BLaER1 (cell line): ENCODE results near the gene MYO9B.
"Not testable (repeated sequence)": the region's sequence is repeated elsewhere in the genome, so short reads cannot be mapped to it uniquely, and the experiment has no call there.

Experiments
- H3K27ac ChIP-seq: shearing (Covaris generic); formaldehyde crosslinking; 2 replicates; pipeline ENCODE4 v1.8.1; 2022
- H3K27me3 ChIP-seq: shearing (Covaris generic); formaldehyde crosslinking; 2 replicates; pipeline ENCODE4 v1.8.1; 2022
- H3K36me3 ChIP-seq: shearing (Covaris generic); formaldehyde crosslinking; 2 replicates; pipeline ENCODE4 v1.8.1; 2022
- H3K4me1 ChIP-seq: shearing (Covaris generic); formaldehyde crosslinking; 2 replicates; pipeline ENCODE4 v1.8.1; 2022
- H3K4me2 ChIP-seq: shearing (Covaris generic); formaldehyde crosslinking; 2 replicates; pipeline ENCODE4 v1.8.1; 2022
- H3K4me3 ChIP-seq: shearing (Covaris generic); formaldehyde crosslinking; 2 replicates; pipeline ENCODE4 v1.8.1; 2022
- H3K9ac ChIP-seq: shearing (Covaris generic); formaldehyde crosslinking; 2 replicates; pipeline ENCODE4 v1.8.1; 2022
- H3K9me3 ChIP-seq: shearing (Covaris generic); formaldehyde crosslinking; 2 replicates; pipeline ENCODE4 v1.8.1; 2022
- H4K20me1 ChIP-seq: shearing (Covaris generic); formaldehyde crosslinking; 2 replicates; pipeline ENCODE4 v1.8.1; 2022
- Cebpa-rat ChIP-seq: shearing (Covaris generic); IDR thresholded peaks from 2 replicates; pipeline ENCODE4 v1.8.1; 2022

Gene MYO9B

DNA sequence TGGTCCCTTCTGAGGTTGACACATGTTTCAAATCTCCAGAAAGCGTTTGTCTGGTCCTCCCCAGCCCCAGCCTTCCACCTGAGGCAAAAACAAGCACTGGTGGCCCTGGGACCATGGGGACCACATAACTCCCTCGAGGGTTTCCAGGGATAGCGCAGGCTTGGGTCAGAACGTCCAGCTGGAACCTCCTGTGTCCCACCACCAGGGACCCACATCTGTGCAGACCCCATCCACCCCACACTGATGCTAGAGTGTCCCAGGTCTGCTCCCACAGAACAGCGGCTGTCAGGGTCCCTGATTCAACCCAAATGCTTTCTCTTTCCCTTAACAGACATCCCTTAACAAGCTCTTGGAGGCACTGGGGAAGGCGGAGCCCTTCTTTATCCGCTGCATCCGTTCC is 110.0 kb downstream of the MYO9B start:
- H3K36me3 ChIP-seq = peaks cover 71% of the 10 kb centered on the region
- H3K4me3 ChIP-seq = no peak overlapping the region
- H3K27me3 ChIP-seq = no peaks in the 10 kb centered on the region
- H3K9ac ChIP-seq = 0 out of 2 replicates have a peak overlapping the region, but pooled peaks have one; percentile 9
- peaks cover 49% of the 10 kb centered on the region for H3K4me1 ChIP-seq
- peak overlapping the region; percentile 98; the same call in 1 of the 2 replicates for H3K4me2 ChIP-seq
- H3K27ac ChIP-seq = peak overlapping the region; percentile 42; the same call in 1 of the 2 replicates
- no peak for TF ChIP-seq Cebpa-rat
- no peaks in the 10 kb centered on the region for H4K20me1 ChIP-seq
- no peaks in the 10 kb centered on the region for H3K9me3 ChIP-seq

DNA sequence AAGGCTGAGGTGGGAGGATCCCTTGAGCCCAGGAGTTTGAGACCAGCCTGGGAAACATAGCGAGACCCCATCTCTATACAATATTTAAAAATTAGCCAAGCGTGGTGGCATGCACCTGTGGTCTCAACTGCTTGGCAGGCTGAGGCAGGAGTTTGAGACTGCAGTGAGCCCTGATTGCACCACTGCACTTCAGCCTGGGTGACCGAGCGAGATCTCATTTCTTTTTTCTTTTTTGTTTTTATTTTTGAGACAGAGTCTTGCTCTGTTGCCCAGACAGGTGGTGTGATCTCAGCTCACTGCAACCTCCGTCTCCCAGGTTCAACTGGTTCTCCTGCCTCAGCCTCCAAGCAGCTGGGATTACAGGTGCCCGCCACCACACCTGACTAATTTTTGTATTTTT is 116.2 kb downstream of the MYO9B start:
- not testable (repeated sequence) for H3K9me3 ChIP-seq, H3K4me3 ChIP-seq, H3K27me3 ChIP-seq, H4K20me1 ChIP-seq
- Histone ChIP-seq H3K27ac (0 out of 2 replicates have a peak overlapping the region, but pooled peaks have one; percentile 26), H3K36me3 (peaks cover 98% of the 10 kb centered on the region), H3K4me1 (peaks cover 15% of the 10 kb centered on the region), H3K9ac (0 out of 2 replicates have a peak overlapping the region, but pooled peaks have one; percentile 6), H3K4me2 (peak overlapping the region; percentile 27; the same call in 1 of the 2 replicates)

DNA sequence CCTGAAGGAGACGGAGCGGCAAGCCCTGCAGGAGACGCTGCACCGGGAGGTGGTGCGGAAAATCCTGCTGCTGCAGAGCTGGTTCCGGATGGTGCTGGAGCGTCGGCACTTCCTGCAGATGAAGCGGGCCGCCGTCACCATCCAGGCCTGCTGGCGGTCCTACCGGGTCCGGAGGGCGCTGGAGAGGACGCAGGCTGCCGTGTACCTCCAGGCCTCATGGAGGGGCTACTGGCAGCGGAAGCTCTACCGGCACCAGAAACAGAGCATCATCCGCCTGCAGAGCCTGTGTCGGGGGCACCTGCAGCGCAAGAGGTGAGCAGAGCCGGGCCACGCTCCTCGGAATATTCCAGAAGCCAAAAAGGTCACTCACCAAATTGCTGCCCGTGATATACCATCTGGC is 117.2 kb downstream of the MYO9B start:
- H3K9me3 ChIP-seq = no peaks in the 10 kb centered on the region
- H3K9ac ChIP-seq = no peak overlapping the region
- H3K4me2 ChIP-seq = no peak overlapping the region
- H3K4me1 ChIP-seq = peaks cover 20% of the 10 kb centered on the region
- no peak for TF ChIP-seq Cebpa-rat
- no peak overlapping the region for H3K4me3 ChIP-seq
- H3K27me3 ChIP-seq = no peaks in the 10 kb centered on the region
- H3K36me3 ChIP-seq = peaks cover 97% of the 10 kb centered on the region
- H4K20me1 ChIP-seq = no peaks in the 10 kb centered on the region
- H3K27ac ChIP-seq = no peak overlapping the region

DNA sequence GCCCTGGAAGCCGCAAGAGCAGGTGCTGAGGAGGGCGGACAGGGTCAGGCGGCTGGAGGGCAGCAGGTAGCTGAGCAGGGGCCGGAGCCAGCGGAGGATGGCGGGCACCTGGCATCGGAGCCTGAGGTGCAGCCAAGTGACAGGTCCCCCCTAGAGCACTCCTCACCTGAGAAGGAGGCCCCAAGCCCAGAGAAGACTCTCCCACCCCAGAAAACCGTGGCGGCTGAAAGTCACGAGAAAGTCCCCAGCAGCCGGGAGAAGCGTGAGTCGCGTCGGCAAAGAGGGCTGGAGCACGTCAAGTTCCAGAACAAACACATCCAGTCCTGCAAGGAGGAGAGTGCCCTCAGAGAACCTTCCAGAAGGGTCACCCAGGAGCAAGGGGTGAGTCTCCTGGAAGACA is 119.0 kb downstream of the MYO9B start:
- Histone ChIP-seq H4K20me1 (no peaks in the 10 kb centered on the region), H3K27ac (no peak overlapping the region), H3K4me1 (peaks cover 31% of the 10 kb centered on the region), H3K4me2 (no peak overlapping the region), H3K9ac (no peak overlapping the region), H3K36me3 (peaks cover 97% of the 10 kb centered on the region), H3K4me3 (no peak overlapping the region), H3K27me3 (no peaks in the 10 kb centered on the region), H3K9me3 (no peaks in the 10 kb centered on the region)
- no peak for TF ChIP-seq Cebpa-rat

DNA sequence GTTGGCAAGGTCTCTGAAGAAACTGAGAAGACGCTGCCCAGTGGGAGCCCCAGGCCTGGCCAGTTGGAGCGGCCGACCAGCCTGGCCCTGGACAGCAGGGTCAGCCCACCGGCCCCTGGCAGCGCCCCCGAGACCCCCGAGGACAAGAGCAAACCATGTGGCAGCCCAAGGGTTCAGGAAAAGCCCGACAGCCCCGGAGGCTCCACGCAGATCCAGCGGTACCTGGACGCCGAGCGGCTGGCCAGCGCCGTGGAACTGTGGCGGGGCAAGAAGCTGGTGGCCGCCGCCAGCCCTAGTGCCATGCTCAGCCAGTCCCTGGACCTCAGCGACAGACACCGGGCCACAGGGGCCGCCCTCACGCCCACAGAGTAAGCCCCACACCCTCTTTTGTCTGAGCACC is 119.5 kb downstream of the MYO9B start:
- H3K27me3 ChIP-seq = no peaks in the 10 kb centered on the region
- no peak overlapping the region for H3K4me3 ChIP-seq
- no peak overlapping the region for H3K27ac ChIP-seq
- H3K9me3 ChIP-seq = no peaks in the 10 kb centered on the region
- H3K4me1 ChIP-seq = peaks cover 36% of the 10 kb centered on the region
- no peak overlapping the region for H3K4me2 ChIP-seq
- H3K36me3 ChIP-seq = peaks cover 97% of the 10 kb centered on the region
- H4K20me1 ChIP-seq = no peaks in the 10 kb centered on the region
- no peak for TF ChIP-seq Cebpa-rat
- no peak overlapping the region for H3K9ac ChIP-seq

DNA sequence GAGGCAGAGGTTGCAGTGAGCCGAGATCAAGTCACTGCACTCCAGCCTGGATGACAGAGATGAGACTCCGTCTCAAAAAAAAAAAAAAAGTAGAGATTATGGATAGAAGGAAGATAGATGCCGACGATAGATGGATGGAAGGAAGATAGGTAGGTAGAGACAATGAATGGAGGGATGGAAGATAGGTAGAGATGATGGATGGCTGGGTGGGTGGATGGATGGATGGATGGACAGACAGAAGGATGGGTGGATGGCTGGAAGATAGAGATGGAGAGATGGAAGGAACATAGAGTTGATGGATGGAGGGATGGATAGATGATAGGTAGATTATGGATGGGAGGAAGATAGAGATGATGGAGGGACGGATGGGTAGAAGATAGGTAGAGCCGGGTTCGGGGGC is 121.0 kb downstream of the MYO9B start:
- no peak overlapping the region for H3K4me2 ChIP-seq
- H3K4me1 ChIP-seq = peaks cover 30% of the 10 kb centered on the region
- peaks cover 97% of the 10 kb centered on the region for H3K36me3 ChIP-seq
- H3K9me3 ChIP-seq = no peaks in the 10 kb centered on the region
- H3K4me3 ChIP-seq = no peak overlapping the region
- no peak overlapping the region for H3K27ac ChIP-seq
- no peak overlapping the region for H3K9ac ChIP-seq
- no peaks in the 10 kb centered on the region for H3K27me3 ChIP-seq
- H4K20me1 ChIP-seq = no peaks in the 10 kb centered on the region
- no peak for TF ChIP-seq Cebpa-rat

DNA sequence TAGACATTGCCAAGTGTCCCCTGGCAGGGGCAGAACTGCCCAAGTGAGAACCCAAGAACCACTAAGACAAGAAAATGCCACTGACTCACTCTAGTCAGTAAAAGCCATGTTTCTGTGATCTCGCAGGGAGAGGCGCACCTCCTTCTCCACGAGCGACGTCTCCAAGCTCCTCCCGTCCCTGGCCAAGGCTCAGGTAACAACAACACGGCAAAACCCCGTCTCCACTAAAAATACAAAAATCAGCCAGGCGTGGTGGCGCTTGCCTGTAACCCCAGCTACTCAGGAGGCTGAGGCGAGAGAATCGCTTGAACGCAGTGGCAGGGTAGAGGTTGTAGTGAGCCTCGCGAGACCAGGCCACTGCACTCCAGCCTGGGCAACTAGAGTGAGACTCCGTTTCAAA is 122.1 kb downstream of the MYO9B start:
- Histone ChIP-seq H3K4me2 (peak overlapping the region; percentile 39), H3K9me3 (no peaks in the 10 kb centered on the region), H3K36me3 (peaks cover 97% of the 10 kb centered on the region), H3K27ac (no peak overlapping the region), H3K4me1 (peaks cover 25% of the 10 kb centered on the region), H3K9ac (no peak overlapping the region), H3K27me3 (no peaks in the 10 kb centered on the region), H3K4me3 (no peak overlapping the region), H4K20me1 (no peaks in the 10 kb centered on the region)
- no peak for TF ChIP-seq Cebpa-rat

DNA sequence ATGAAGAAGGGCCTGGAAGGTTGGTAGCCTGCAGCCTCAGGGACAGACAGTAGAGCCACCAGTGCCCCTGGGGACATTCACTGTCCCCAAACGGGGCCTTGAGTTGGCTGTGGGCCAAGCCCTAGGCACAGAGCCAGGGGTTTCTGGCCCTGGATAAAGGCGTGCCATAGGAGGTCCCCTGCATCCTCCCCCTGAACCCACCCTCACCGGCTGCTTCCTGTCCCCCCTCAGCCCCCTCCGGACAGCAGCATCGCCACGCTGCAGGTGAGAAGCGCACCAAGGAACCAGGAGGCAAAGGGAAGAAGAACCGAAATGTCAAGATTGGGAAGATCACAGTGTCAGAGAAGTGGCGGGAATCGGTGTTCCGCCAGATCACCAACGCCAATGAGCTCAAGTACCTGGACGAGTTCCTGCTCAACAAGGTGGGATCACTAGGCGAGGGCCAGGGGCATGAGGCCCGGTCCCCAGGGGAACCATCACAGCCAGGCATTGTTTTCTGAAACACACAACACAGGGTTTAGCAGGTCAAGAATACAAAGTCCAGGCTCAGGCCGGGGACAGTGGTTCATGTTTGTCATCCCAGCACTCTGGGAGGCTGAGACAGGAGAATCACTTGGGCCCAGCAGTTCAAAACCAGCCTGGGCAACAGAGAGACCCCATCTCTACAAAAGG is 125.0 kb downstream of the MYO9B start:
- no peak overlapping the region for H3K4me3 ChIP-seq
- H4K20me1 ChIP-seq = no peaks in the 10 kb centered on the region; the same call in 1 of the 2 replicates
- no peaks in the 10 kb centered on the region for H3K27me3 ChIP-seq
- H3K27ac ChIP-seq = no peak overlapping the region
- H3K36me3 ChIP-seq = peaks cover 97% of the 10 kb centered on the region
- H3K4me1 ChIP-seq = peaks cover 32% of the 10 kb centered on the region
- H3K9me3 ChIP-seq = no peaks in the 10 kb centered on the region
- TF ChIP-seq Cebpa-rat = no peak
- peak overlapping the region; percentile 25; the same call in 1 of the 2 replicates for H3K4me2 ChIP-seq
- H3K9ac ChIP-seq = no peak overlapping the region

DNA sequence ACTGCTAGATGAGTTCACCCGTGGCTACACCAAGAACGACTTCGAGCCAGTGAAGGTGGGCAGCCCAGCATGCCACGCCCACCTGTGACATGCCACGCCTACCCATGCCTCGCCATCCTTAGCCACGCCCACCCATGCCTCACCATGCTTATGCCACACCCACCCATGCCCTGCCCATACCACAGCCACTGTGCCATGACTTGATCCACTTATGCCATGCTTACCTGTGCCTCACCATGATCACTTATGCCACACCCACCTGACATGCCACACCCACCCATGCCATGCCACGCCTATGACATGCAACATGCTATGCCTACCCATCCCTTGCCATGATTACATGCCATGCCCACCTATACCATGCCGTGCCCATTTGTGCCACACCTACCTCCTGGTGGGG is 126.7 kb downstream of the MYO9B start:
- Histone ChIP-seq H3K4me3 (no peak overlapping the region), H3K9ac (no peak overlapping the region), H3K27ac (no peak overlapping the region), H3K9me3 (no peaks in the 10 kb centered on the region), H3K4me2 (no peak overlapping the region), H3K27me3 (no peaks in the 10 kb centered on the region), H3K36me3 (peaks cover 99% of the 10 kb centered on the region), H4K20me1 (peaks cover 6% of the 10 kb centered on the region; the same call in 1 of the 2 replicates), H3K4me1 (peaks cover 48% of the 10 kb centered on the region)
- TF ChIP-seq Cebpa-rat = no peak

DNA sequence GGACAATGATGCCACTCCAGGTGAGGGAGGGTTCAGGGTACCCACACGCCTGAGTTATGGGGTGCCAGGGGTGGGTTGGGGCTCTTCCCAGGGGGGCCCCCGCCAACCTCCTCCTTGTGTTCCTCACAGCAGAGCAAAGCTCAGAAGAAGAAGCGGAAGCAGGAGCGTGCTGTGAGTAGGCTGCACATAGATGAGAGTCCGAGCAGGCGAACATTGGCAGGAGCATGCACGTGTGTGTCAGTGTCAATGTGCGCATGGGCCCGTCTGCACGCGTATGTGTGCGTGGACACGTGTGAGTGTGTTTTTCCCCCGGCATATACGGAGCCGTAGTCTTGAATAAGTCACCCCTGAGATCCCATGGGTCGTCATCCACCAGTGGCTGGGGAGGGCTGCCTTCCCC is 127.1 kb downstream of the MYO9B start:
- Histone ChIP-seq H3K27me3 (no peaks in the 10 kb centered on the region), H4K20me1 (peaks cover 6% of the 10 kb centered on the region; the same call in 1 of the 2 replicates), H3K9ac (no peak overlapping the region), H3K27ac (no peak overlapping the region), H3K36me3 (peaks cover 95% of the 10 kb centered on the region), H3K9me3 (no peaks in the 10 kb centered on the region), H3K4me2 (no peak overlapping the region), H3K4me3 (no peak overlapping the region), H3K4me1 (peaks cover 46% of the 10 kb centered on the region)
- no peak for TF ChIP-seq Cebpa-rat
